NCI-H146 treated with DMSO at 0.1 percent for 48 hours (cell line): ENCODE data around the gene SULT1E1.
"Not testable (repeated sequence)": the region's sequence is repeated elsewhere in the genome, so short reads cannot be mapped to it uniquely, and the experiment has no call there.

Source experiments
- DNase-seq: peaks from one replicate; lab custom pipeline; 2025; ENCODE audit not compliant: unreplicated experiment; lab: John Stamatoyannopoulos, UW

The SULT1E1 gene

DNA sequence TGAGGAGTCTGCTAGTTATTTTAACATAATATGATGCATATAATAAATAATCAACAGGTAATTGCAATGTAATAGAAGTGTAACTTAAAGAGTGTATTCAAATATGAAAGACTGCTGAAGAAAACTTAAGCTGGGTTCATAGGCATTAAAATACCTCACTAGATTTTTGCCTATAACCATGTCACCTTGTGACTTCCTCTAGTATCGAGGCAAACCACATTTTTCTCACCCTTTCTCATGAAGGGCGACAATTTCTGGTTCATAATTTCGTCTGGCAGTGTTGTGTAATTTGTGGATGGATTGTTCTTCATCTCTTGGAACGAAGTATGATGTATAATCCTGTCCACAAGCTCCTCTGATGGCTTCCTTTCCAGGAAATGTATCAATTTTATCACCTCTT, 16.0 kb downstream of the SULT1E1 start:
- no peak for DNase-seq

DNA sequence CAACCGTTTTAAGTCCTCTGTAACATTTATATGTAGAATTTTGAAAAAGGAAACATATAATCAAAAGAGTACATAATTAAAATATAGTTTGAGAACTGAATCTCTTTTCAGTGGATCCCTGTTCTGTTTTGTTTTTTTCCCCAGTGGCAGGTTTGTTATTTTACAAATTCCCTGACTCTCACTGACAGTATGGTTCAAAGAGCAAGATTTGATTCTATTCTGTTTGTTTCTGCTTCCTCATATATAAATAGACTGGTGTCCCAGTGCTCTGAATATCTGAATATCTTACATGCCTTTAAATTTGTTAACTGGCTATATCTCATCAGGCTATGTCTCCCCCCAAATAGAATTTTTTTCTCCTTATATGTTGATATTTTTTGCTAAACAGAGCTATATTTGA, 16.6 kb downstream of the SULT1E1 start:
- no peak for DNase-seq

DNA sequence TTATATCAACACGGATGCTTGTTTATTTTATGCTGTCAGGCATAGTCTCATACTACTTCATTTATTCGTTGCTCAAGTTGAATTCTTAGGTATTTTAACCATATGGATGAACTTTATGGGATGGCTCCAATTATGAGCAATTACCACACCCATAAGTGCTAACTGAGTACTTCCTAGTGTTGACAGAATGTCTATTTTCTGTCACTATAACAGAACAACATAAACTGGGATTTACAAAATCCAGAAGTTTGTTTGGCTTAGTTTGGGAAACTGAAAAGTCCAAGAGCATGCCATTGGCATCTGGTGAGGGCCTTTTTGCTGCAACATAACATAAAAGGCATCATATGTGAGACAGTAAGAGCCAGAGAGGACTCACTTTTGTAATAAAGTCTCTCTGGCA, 21.0 kb downstream of the SULT1E1 start:
- DNase-seq, result no peak

DNA sequence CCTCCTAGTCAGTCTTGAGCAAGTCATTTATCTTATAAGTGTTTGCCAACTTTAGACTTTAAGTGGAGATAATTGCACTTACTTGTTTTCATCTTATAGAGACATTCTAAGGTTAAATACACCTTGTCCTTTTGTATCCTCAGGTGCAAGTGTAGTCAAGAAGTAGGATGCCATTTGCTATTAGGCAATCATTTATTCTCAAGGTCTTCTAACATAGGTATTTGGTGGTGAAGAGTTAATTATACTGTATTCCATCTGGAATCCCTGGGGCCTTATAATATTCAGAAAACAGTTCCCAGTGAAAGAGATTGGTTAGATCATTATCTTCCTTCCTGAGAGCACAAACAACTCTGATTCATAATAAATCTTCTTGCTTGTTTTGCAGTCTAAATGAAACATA, 23.7 kb downstream of the SULT1E1 start:
- no peak for DNase-seq

DNA sequence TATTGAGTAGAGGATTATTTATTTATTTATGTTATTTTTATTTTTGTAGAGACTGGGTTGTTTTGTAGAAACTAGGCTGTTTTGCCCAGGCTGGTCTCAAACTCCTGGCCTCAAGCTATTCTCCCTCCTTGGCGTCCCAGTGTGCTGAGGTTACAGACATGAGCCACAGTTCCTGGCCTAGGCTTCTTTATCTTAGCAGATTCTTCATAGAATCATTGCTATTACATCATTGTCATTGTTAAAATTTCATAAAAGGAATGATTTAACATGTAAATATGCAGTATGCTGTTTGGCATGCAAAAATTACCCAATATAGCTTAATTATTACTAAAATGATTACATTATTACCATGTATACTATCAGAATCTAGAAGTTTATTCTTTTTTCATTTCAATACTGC, 24.2 kb downstream of the SULT1E1 start:
- no peak for DNase-seq

DNA sequence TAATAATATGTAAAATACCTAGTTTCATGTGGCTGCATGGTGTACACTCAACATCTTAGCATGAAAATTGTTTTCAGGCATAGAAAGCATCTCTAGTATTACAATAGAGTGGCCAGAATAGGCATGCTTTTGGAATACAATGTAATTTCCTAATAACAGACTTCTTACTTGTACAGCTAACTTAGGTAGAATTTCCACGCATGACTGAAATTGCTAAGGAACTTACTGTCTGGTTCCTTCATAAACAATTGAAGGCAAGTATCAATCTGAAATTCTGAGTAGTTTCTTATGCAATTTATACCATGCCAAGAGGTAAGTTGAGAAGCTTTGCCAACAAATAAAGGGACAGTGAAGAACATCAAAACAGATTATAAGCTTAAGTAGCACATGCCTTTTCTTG, 26.7 kb downstream of the SULT1E1 start:
- DNase-seq, result no peak

DNA sequence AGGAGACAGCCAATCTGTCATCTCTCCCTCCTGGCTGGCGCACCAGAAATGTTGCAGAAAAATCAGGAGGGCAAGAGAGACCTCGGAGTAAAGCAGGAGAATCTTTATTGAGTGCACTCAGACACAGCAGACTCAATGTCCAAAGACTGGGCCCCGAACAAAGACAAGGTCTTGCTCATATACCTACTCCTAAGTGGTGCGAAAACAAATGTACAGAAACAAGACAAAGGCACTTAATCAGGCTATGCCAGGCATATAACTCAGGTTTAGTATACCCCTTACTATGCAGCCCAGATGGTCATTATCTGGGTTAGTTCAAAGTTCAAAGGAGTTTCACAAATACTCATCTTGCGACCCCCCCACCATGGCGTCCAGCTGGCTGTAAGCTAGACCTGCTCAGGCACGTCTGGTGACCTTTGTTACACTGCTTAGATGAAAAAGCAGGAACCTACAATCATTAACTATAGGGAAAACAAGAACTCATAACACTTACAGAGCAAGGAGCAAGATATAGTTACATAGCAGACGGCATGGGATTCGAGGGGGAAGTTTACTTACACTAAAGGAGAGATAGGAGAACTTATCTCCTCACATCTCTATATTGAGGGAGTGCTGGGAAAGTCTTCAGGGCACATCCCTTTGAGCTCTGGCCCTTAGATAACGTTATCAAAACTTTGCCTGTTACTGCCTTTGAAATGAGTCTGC, 27.5 kb downstream of the SULT1E1 start:
- peak; percentile 18 for DNase-seq

DNA sequence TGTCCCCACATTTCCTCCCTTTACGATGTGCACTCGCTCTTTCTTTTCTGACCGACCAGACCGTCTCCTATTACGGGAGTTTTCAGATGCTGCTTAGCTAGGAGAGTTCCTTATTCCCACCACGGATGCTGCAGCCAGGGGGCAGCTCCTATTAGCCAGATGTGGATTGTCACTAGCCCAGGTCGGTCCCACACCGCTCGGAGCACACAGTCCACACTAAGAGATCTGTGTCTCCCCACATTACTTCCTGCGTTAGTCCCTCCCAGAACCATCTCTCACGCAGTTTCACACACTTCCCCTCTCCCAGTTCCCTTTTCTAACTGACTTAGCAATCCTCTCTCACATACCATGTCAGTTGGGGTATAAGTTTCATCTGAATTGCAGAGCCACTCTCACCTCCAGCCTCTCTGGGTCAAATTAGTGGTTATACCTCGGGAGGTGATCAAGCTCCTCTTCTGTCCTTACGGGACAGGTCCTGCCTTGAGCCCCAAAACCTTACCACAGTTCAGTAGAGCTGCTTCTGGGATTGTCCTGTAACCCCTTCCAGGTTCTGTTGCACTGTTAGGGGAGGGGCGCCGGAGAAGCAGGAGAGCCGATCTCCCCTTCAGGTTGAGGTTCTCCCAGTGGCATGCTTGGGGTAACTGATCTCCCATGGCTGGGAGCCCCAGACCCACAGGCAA, 28.2 kb downstream of the SULT1E1 start:
- no peak for DNase-seq

DNA sequence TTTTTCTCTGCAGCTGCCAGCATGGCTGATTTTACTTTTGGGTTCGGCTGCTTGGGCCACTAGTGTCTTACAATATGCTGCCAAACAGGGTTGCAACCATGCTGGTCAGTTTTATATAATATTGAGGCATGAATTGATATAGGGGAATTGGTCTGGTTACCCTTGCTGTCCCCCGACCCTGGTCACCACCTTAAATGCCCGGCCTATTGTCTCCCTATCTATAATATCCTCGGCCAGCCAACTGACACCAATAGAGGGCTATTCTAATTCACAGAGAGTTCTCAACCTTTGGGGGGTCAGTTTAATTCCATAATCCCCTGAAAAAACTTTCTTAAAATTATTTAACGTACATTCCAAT, 28.7 kb downstream of the SULT1E1 start:
- no peak for DNase-seq

DNA sequence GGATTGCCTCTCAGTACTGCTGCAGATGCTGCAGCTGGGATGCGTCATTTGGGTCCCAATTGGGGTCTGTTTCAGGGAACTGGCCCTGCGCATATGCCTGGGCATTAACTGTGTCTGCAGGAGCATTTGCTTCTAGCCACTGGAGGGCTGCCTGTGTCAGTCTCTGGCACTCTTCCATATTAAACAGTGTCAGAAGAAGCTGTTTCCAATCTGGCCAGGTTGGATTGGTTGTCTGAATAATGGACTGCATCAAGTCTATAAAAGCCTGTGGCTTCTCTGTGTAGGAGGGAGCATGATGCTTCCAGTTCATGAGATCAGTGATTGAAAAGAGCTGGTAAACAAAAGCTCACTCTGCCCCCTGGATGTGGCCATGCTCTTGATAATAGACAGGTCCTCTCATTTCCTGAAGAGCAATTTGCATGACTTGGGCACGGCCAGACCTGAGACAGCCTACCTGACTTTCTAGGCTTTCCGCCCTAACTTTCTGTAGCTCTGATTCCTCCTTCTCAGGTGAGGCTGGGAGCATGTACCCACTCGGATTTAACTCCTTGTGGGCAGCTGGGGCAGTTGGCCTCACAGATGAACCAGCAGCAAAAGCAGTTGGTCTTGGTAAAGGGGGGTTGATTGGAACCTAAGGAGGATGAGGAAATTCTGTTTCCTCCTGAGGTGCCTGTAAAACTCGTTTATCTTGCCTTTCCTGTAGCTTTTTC, 29.2 kb downstream of the SULT1E1 start:
- DNase-seq, result peak; percentile 84

DNA sequence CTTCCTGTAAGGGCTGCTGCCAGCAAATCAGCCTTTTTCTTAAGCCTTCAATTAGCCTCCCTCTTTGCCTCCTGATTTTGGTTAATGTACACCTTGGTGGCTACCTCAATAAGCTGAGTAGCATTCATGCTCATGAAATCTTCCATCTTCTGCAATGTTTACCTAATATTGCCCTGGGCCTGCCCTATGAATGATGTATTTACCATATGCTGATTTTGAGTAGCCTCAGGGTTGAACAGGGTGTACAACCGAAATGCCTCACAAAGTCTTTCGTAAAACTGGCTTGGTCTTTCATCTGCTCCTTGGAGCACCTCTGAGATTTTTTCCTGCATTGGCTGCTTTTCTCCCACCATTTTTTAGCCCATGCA, 29.8 kb downstream of the SULT1E1 start:
- DNase-seq, result no peak

DNA sequence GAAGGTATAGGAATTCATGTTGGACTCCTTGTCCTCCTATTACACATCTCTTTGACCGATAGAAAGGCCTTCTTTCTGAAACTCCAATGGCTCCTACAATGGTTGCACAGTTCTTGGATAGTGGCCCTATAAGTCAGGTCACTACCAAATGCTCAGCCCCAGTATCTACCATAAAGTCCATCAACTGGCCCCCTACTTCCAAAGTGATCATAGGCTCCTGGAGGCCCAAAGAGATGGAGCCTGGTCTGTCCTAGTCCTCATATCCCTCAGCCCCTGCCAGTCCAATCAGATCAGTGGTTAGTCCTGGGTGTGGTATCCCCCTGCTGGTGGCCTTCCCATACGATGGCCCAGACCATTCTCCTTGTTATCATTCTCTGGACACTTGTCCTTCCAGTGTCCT, 30.3 kb downstream of the SULT1E1 start:
- DNase-seq, result no peak

DNA sequence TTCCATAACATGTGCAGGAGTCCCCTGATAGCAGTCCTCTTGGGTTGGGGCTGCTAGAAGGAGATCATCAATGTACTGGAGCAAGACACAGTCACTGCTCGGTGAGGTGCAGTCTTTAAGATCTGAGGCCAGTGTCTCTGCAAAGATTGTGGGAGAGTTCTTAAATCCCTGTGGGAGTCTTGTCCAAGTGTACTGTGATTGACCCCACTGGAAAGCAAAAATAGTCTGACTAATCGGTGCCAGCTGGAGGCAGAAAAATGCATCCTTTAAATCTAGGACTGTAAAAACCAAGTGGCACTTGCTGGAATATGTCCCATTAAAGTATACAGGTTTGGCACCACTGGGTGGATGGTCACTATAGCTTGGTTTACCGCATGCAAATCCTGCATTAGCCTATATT, 31.1 kb downstream of the SULT1E1 start:
- no peak for DNase-seq

DNA sequence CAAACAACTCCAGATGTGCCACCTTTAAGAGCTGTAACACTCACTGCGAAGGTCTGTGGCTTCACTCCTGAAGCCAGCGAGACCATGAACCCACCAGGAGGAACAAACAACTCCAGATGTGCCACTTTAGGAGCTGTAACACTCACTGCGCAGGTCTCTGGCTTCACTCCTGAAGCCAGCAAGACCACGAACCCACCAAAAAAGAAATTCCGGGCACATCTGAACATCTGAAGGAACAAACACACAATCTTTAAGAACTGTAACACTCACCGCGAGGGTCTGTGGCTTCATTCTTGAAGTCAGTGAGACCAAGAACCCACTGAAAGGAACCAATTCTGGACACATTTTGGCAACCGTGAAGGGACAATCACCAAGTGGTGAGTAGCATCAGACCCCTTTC, 34.9 kb downstream of the SULT1E1 start:
- DNase-seq, result not testable (repeated sequence)

DNA sequence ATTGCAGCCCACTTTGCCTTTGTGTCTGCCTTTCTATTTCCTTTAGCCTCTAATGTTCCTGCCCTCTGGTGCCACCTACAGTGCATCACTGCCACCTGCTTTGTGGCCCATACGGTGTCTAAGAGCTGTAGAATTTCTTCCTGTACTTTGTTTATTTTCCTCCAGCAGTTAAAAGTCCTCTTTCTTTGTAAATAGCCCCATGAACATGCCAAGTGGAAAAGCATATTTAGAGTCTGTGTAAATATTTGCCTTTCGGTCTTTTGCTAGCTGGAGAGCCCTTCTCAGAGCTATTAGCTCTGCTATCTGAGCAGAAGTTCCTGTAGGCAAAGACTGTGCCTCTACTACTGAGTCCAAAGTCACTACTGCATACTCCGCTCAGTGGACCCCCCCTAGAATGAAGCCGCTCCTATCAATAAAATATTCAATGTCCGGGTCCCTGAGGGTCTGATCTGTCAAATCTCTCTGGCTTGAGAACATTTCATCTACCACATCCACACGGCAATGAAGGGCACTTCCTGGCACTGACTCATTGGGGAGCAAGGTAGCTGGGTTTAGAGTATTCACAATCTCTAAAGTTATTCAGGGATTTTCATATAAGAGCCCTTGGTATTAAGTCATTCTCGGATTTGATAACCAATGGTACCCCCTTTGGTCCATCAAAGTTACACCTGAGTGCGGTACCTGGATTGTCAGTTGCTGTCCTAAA, 36.3 kb downstream of the SULT1E1 start:
- DNase-seq, result peak; percentile 33

DNA sequence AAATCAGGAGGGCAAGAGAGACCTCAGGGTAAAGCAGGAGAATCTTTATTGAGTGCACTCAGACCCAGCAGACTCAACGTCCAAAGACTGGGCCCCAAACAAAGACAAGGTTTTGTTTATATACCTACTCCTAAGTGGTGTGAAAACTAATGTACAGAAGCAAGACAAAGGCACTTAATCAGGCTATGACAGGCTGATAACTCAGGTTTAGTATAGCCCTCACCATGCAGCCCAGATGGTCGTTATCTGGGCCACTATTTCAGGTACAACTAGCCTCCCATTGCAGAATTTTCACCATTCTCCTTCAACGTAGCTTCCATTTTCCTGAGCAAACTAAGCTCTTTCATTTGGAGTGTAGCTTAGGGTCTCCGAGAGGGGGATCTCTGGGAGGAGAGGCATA, 36.9 kb downstream of the SULT1E1 start:
- DNase-seq, result no peak

DNA sequence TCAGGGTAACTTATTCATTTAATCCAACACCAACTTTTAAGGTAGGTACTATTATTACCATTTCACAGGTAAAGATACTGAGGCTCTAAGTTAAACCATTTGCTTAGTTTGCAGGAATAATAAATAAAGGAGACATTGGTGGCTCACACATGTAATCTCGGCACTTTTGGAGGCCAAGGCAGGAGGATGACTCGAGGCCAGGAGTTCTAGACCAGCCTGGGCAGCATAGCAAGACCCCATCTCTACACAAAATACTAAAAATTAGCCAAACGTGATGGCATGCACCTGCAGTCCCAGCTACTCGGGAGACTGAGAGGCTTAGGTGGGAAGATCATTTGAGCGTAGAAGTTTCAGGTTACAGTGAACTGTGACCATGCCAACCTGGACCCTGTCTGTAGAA, 37.7 kb downstream of the SULT1E1 start:
- no peak for DNase-seq

DNA sequence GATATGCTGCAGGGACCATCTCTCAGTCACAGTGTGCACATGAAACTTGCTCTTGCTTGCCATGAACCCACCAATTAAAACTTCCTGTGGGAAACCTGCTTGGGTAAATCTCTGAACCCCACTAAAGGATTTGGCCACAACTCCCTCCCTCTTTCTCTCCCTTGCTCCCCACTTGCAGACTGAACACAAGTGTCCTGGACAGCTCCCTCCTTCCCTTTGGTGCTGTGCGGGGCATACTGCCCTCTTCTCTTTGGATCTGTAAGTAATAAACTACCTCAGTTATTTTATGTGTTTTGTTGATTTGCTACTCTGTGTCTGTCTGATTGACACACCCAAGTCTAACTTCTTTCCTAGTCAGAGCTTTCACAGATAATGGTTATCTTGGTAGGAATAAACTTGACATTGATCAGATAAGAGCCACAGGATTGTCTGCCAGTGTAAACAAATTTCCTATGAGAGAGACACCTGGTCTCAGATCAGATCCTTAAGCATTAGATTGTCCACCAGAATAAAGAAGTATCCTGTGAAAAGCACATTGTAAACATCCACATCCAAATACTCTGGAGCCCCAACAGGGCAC, 41.8 kb downstream of the SULT1E1 start:
- peak; percentile 32 for DNase-seq

DNA sequence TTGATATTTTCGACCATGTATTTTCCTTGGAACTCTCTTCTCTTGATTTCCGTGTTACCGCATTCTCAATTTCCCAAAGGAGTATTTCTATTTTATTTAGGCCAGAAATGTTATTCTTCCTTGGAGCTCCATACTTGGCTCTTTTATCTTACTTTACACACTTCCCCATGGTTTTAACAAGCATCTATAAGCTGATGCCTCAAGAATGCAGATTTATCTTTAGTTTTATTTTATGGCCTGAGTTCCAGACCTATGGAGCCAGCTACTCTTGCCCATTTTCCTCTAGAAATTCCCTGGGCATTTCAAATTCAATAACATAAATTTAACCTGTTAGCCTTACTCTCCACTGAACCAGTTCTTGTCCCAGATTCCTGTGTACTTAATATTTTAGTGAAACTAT, 43.7 kb downstream of the SULT1E1 start:
- no peak for DNase-seq

DNA sequence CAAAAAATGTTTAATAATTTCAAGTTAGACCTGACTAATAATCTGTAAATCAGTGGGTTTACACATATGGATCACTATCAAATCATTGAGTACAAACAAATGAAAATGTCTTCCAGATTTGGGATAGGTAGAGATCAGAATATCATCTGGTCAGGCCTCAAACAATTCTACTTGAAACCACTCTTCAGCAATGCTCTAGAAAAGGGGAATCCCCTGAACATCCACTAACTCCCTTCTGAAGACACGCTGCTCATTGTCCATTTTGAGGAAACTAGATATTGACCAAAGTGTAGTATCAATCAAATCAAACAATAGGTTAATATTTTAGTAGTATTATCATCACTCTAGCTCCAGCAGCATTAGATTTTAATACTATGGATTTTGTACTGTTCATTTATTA, 46.3 kb downstream of the SULT1E1 start:
- DNase-seq, result no peak

DNA sequence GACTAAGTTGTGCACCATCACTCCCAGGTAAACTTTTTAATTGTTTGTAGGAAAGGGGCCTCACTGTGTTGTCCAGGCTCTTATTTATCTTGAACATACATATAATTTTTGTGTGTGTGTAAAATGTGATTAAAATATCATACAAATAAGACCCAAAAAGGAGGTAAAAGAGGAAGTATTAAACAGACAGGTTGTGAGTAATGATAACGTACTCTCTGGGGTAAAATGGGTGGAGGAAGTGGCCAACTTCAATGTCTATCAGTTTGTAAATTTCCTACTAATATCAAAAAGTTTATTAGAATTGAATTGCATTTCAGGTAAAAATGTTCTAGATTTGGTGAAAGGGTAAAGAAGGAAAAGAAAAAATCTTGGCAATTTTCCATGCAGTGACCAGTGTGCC, 48.8 kb downstream of the SULT1E1 start:
- DNase-seq, result no peak

DNA sequence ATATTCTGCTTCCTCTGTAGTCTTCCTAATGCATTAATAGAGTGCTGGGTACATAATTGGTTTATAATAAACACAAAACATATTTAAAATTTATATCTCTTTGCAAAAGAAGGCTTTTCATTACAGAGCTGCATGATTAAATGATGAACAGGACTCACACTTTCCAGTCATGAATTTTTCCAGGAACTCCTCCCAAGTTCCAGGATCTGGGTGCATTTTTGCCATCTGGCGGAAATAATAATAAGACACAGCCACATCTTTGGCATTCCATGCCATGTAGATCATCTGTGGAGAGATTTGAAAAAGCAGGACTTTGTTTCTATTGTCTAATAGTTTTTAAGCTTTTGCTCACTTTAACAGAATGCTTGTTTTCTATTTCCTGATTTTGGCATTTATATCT, 59.3 kb downstream of the SULT1E1 start:
- DNase-seq, result no peak
